CD4-positive, alpha-beta T cell treated with Interleukin-15 for 4 hours (primary cell): Measurements from ENCODE around the gene MROH8.
A peak's percentile ranks its signal among the peaks of the same experiment; 100 is the strongest.

Experiments used
- DNase-seq: peaks from one replicate; pipeline ENCODE4 v3.0.0-alpha.2; 2020; ENCODE audit warnings: low spot score

The MROH8 gene

GRCh38 chr20:37178839-37179682 lies at the start of gene MROH8, which contains the start of gene RPN2:
TSS of gene MROH8 (minus strand) at chr20:37179548.
TSS of gene RPN2 (plus strand) at chr20:37179330. CDS start at chr20:37179357, 27 bp downstream.
- DNase-seq = peak; percentile 95

GRCh38 chr20:37228656-37229055 lies 49.3 kb upstream of the MROH8 start:
- no peak for DNase-seq

- no peak for DNase-seq
These were observed 48.7 kb upstream of the MROH8 start for GRCh38 chr20:37228082-37228481.

- no peak for DNase-seq
These were observed 47.5 kb upstream of the MROH8 start for GRCh38 chr20:37226889-37227288.

GRCh38 chr20:37225146-37225545 lies 45.8 kb upstream of the MROH8 start:
- no peak for DNase-seq

GRCh38 chr20:37223053-37223452 lies 43.7 kb upstream of the MROH8 start:
- DNase-seq = peak; percentile 3

GRCh38 chr20:37222086-37222485 lies 42.7 kb upstream of the MROH8 start:
- no peak for DNase-seq

- DNase-seq = no peak
These were observed 41.4 kb upstream of the MROH8 start for GRCh38 chr20:37220731-37221130.

GRCh38 chr20:37219751-37220668 lies 40.7 kb upstream of the MROH8 start:
- DNase-seq = no peak

GRCh38 chr20:37218976-37219375 lies 39.6 kb upstream of the MROH8 start:
- DNase-seq = no peak

- DNase-seq = no peak
These were observed 39.1 kb upstream of the MROH8 start for GRCh38 chr20:37218441-37218840.

GRCh38 chr20:37209661-37210314 lies 30.4 kb upstream of the MROH8 start:
- no peak for DNase-seq

GRCh38 chr20:37209193-37209592 lies 29.8 kb upstream of the MROH8 start:
- DNase-seq = no peak

- no peak for DNase-seq
These were observed 27.8 kb upstream of the MROH8 start for GRCh38 chr20:37207171-37207570.

- no peak for DNase-seq
These were observed 26.4 kb upstream of the MROH8 start for GRCh38 chr20:37205794-37206193.

- DNase-seq = no peak
These were observed 25.8 kb upstream of the MROH8 start for GRCh38 chr20:37205130-37205529.

GRCh38 chr20:37204056-37204455 lies 24.7 kb upstream of the MROH8 start:
- no peak for DNase-seq

- peak; percentile 24 for DNase-seq
These were observed 23.1 kb upstream of the MROH8 start for GRCh38 chr20:37202267-37202943.

GRCh38 chr20:37201827-37202162 lies 22.4 kb upstream of the MROH8 start:
- DNase-seq = no peak

GRCh38 chr20:37200926-37201826 lies 21.8 kb upstream of the MROH8 start:
- DNase-seq = no peak

- no peak for DNase-seq
These were observed 21.0 kb upstream of the MROH8 start for GRCh38 chr20:37200376-37200775.
